WTC11 (cell line): ENCODE measurements around the gene AP4M1.

ENCODE experiments used
- CTCF ChIP-seq: fragments of 200-600 bp; IDR thresholded peaks from 2 replicates; pipeline ENCODE4 v1.8.0; 2022; ENCODE audit warnings: antibody characterized with exemption
- E2F4 ChIP-seq: sonication (generic); formaldehyde crosslinking; IDR thresholded peaks from 2 replicates; pipeline ENCODE4 v1.8.1; 2022; ENCODE audit warnings: low read depth, mild to moderate bottlenecking, moderate library complexity, missing genetic modification reagents, borderline replicate concordance
- ESRRA ChIP-seq: sonication (generic); formaldehyde crosslinking; IDR thresholded peaks from 2 replicates; pipeline ENCODE4 v1.8.1; 2022; ENCODE audit warnings: mild to moderate bottlenecking, missing genetic modification reagents, borderline replicate concordance
- ETV6 ChIP-seq: sonication (generic); formaldehyde crosslinking; IDR thresholded peaks from 2 replicates; pipeline ENCODE4 v1.8.1; 2022; ENCODE audit warnings: mild to moderate bottlenecking, missing genetic modification reagents
- FOXJ3 ChIP-seq: sonication (generic); formaldehyde crosslinking; IDR thresholded peaks from 2 replicates; pipeline ENCODE4 v1.9.0; 2021; ENCODE audit warnings: missing genetic modification reagents, mild to moderate bottlenecking, borderline replicate concordance
- IRF2 ChIP-seq: sonication (generic); formaldehyde crosslinking; IDR thresholded peaks from 2 replicates; pipeline ENCODE4 v1.8.0; 2022; ENCODE audit warnings: low read depth, missing genetic modification reagents, borderline replicate concordance
- JUN ChIP-seq: sonication (generic); formaldehyde crosslinking; IDR thresholded peaks from 2 replicates; pipeline ENCODE4 v1.8.0; 2023; ENCODE audit warnings: mild to moderate bottlenecking, missing genetic modification reagents
- SP1 ChIP-seq: sonication (generic); formaldehyde crosslinking; conservative IDR thresholded peaks from 2 replicates; pipeline ENCODE4 v1.8.1; 2022; ENCODE audit warnings: missing genetic modification reagents
- ZNF138 ChIP-seq: sonication (generic); formaldehyde crosslinking; conservative IDR thresholded peaks from 2 replicates; pipeline ENCODE4 v1.8.1; 2022; ENCODE audit warnings: mild to moderate bottlenecking, moderate library complexity, missing genetic modification reagents
- ZNF396 ChIP-seq: fragments of 250-450 bp; sonication (Bioruptor Pico); IDR thresholded peaks from 2 replicates; pipeline ENCODE4 v1.8.0; 2021; ENCODE audit warnings: mild to moderate bottlenecking, moderate library complexity, borderline replicate concordance
- TF ChIP-seq, protein P1 (sequence below): sonication (generic); formaldehyde crosslinking; IDR thresholded peaks from 2 replicates; pipeline ENCODE4 v1.8.1; 2023; ENCODE audit warnings: mild to moderate bottlenecking, missing genetic modification reagents, moderate library complexity
- TF ChIP-seq, protein P2 (sequence below): sonication (generic); formaldehyde crosslinking; conservative IDR thresholded peaks from 2 replicates; pipeline ENCODE4 v1.8.1; 2022; ENCODE audit warnings: mild to moderate bottlenecking, missing genetic modification reagents

DNA sequence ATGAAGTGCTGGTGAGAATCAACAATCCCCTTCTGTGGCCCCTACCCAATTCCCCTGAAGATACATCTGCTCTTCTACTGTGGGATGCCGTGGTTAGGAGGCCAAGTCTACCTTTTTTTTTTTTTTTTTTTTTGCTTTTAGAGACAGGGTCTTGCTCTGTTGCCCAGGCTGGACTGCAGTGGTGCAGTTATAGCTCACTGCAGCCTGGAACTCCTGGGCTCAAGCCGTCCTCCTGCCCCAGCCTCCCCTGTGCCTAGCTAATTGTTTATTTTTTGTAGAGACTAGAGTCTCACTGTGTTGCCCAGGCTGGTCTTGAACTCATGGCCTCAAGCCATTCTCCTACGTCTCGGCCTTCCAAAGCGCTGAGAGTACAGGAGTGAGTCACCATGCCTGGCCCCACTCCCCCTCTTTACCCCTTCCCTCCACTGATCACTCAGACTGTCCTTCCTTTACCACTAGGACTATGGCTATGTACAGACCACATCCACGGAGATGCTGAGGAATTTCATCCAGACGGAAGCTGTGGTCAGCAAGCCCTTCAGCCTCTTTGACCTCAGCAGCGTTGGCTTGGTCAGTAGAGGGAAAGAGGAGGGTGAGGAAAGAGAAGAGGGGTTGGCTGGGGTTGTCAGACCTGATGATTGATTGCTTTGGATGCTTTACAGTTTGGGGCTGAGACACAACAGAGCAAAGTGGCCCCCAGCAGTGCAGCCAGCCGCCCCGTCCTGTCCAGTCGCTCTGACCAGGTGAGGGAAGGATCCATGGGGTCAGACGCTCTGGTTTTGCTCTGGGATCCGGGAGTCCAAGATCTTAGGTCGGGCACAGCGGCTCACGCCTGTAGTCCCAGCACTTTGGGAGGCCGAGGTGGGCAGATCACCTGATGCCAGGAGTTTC lies 1.8 kb downstream of the AP4M1 start:
- TF ChIP-seq, protein P1, sequence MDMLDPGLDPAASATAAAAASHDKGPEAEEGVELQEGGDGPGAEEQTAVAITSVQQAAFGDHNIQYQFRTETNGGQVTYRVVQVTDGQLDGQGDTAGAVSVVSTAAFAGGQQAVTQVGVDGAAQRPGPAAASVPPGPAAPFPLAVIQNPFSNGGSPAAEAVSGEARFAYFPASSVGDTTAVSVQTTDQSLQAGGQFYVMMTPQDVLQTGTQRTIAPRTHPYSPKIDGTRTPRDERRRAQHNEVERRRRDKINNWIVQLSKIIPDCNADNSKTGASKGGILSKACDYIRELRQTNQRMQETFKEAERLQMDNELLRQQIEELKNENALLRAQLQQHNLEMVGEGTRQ: no peak
- TF ChIP-seq ZNF396 (CRISPR knock-in tag): no peak
- no peak for TF ChIP-seq SP1 (CRISPR knock-in tag)
- no peak for TF ChIP-seq E2F4
- TF ChIP-seq IRF2 (CRISPR knock-in tag): no peak
- TF ChIP-seq CTCF: no peak
- TF ChIP-seq, protein P2, sequence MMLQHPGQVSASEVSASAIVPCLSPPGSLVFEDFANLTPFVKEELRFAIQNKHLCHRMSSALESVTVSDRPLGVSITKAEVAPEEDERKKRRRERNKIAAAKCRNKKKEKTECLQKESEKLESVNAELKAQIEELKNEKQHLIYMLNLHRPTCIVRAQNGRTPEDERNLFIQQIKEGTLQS (CRISPR knock-in tag): no peak
- TF ChIP-seq JUN: no peak
- no peak for TF ChIP-seq ETV6 (CRISPR knock-in tag)
- TF ChIP-seq ZNF138: no peak
- no peak for TF ChIP-seq FOXJ3 (CRISPR knock-in tag)
- TF ChIP-seq ESRRA (CRISPR knock-in tag): no peak
